ENCODE results near the gene DLX3. TPM values are rescaled to one million over a fixed set of nuclear protein-coding genes. Genes with fewer than 3 reads are reported as not detected.

DLX3 gene
- total RNA-seq, 1 experiment from 2014 or later: 0.74 TPM

DNA sequence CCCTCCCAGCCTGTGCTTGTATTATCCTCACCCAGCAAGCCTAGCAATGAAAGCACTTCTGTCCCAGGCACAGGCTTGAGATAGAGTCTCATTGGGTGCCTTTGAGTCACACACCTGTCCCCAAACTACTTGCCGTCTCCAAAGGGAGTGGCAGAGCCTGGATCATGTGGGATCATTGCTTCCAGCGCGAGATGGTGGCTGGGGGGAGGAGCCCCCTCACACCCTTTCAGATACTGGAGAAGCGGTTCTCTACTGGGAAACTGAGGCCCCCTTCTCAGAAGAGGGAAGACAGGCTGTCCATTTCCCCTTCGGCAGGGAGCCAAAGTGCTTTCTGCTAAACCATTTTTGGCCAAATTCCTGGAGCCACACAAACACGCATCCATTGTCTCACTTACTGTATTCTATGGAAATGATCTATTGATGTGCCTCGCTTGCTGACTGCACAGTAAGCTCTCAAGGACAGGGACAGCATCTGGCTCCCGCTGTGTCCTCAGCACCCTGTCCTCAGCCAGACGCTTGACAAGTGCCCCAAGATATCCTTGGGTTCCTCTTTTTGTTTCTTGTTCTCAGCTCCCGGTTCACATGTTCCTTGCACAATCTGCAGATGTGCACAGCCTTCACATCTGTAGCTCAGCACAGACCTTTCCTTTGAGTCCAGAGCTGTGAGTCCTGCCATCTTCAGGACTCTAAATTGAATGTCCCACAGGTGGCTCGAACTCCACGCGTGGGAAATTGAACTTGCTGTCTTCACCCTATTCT, 26.0 kb upstream of the DLX3 start (continued):
- TF ChIP-seq ZNF425 (CRISPR knock-in tag; conservative IDR thresholded peaks at IDR 0.05): no peak
- no peak for TF ChIP-seq ZBTB21 (CRISPR knock-in tag; IDR thresholded peaks at IDR 0.05; ENCODE audit: borderline replicate concordance)
- TF ChIP-seq NR2C2 (CRISPR knock-in tag; IDR thresholded peaks at IDR 0.05): no peak
- no peak for TF ChIP-seq MYBL2 (CRISPR knock-in tag; IDR thresholded peaks at IDR 0.05)
- no peak for TF ChIP-seq USF2 (CRISPR knock-in tag; IDR thresholded peaks at IDR 0.05)
- TF ChIP-seq GRHL2 (CRISPR knock-in tag; IDR thresholded peaks at IDR 0.05; ENCODE audit: insufficient replicate concordance, severe bottlenecking): no peak
- TF ChIP-seq, protein P1, sequence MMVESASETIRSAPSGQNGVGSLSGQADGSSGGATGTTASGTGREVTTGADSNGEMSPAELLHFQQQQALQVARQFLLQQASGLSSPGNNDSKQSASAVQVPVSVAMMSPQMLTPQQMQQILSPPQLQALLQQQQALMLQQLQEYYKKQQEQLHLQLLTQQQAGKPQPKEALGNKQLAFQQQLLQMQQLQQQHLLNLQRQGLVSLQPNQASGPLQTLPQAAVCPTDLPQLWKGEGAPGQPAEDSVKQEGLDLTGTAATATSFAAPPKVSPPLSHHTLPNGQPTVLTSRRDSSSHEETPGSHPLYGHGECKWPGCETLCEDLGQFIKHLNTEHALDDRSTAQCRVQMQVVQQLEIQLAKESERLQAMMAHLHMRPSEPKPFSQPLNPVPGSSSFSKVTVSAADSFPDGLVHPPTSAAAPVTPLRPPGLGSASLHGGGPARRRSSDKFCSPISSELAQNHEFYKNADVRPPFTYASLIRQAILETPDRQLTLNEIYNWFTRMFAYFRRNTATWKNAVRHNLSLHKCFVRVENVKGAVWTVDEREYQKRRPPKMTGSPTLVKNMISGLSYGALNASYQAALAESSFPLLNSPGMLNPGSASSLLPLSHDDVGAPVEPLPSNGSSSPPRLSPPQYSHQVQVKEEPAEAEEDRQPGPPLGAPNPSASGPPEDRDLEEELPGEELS (CRISPR knock-in tag; IDR thresholded peaks at IDR 0.05): no peak
- TF ChIP-seq FOXJ3 (CRISPR knock-in tag; IDR thresholded peaks at IDR 0.05; ENCODE audit: borderline replicate concordance): no peak
- TF ChIP-seq, protein P2, sequence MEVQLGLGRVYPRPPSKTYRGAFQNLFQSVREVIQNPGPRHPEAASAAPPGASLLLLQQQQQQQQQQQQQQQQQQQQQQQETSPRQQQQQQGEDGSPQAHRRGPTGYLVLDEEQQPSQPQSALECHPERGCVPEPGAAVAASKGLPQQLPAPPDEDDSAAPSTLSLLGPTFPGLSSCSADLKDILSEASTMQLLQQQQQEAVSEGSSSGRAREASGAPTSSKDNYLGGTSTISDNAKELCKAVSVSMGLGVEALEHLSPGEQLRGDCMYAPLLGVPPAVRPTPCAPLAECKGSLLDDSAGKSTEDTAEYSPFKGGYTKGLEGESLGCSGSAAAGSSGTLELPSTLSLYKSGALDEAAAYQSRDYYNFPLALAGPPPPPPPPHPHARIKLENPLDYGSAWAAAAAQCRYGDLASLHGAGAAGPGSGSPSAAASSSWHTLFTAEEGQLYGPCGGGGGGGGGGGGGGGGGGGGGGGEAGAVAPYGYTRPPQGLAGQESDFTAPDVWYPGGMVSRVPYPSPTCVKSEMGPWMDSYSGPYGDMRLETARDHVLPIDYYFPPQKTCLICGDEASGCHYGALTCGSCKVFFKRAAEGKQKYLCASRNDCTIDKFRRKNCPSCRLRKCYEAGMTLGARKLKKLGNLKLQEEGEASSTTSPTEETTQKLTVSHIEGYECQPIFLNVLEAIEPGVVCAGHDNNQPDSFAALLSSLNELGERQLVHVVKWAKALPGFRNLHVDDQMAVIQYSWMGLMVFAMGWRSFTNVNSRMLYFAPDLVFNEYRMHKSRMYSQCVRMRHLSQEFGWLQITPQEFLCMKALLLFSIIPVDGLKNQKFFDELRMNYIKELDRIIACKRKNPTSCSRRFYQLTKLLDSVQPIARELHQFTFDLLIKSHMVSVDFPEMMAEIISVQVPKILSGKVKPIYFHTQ (CRISPR knock-in tag; IDR thresholded peaks at IDR 0.05): no peak
- no peak for TF ChIP-seq ATF1 (CRISPR knock-in tag; IDR thresholded peaks at IDR 0.05)
- TF ChIP-seq, protein P3, sequence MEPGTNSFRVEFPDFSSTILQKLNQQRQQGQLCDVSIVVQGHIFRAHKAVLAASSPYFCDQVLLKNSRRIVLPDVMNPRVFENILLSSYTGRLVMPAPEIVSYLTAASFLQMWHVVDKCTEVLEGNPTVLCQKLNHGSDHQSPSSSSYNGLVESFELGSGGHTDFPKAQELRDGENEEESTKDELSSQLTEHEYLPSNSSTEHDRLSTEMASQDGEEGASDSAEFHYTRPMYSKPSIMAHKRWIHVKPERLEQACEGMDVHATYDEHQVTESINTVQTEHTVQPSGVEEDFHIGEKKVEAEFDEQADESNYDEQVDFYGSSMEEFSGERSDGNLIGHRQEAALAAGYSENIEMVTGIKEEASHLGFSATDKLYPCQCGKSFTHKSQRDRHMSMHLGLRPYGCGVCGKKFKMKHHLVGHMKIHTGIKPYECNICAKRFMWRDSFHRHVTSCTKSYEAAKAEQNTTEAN (CRISPR knock-in tag; IDR thresholded peaks at IDR 0.05): no peak
- TF ChIP-seq E2F5 (CRISPR knock-in tag; IDR thresholded peaks at IDR 0.05): no peak

- H3K36me3 Mint-ChIP-seq: peaks cover 9% of the 10 kb centered on the region
- ATAC-seq (no peak), DNase-seq (ENCODE audit: low spot score) (no peak)
- CTCF ChIA-PET: no interaction called here
- no peak overlapping the region for H3K4me3 Mint-ChIP-seq
- H3K9me3 Mint-ChIP-seq: peaks cover 17% of the 10 kb centered on the region
- POLR2A ChIA-PET: no interaction called here
- H3K4me1 Mint-ChIP-seq: no peaks in the 10 kb centered on the region
- H3K27me3 Mint-ChIP-seq (ENCODE audit: low read depth): peaks cover 23% of the 10 kb centered on the region
- H3K27ac Mint-ChIP-seq: no peak overlapping the region
- TF ChIP-seq, protein P4, sequence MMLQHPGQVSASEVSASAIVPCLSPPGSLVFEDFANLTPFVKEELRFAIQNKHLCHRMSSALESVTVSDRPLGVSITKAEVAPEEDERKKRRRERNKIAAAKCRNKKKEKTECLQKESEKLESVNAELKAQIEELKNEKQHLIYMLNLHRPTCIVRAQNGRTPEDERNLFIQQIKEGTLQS (CRISPR knock-in tag; conservative IDR thresholded peaks at IDR 0.05): no peak
- no peak for TF ChIP-seq GABPB1 (CRISPR knock-in tag; IDR thresholded peaks at IDR 0.05)
- TF ChIP-seq, protein P5, sequence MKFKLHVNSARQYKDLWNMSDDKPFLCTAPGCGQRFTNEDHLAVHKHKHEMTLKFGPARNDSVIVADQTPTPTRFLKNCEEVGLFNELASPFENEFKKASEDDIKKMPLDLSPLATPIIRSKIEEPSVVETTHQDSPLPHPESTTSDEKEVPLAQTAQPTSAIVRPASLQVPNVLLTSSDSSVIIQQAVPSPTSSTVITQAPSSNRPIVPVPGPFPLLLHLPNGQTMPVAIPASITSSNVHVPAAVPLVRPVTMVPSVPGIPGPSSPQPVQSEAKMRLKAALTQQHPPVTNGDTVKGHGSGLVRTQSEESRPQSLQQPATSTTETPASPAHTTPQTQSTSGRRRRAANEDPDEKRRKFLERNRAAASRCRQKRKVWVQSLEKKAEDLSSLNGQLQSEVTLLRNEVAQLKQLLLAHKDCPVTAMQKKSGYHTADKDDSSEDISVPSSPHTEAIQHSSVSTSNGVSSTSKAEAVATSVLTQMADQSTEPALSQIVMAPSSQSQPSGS (CRISPR knock-in tag; IDR thresholded peaks at IDR 0.05; ENCODE audit: borderline replicate concordance, low read depth): no peak
- no peak for TF ChIP-seq ZNF425 (CRISPR knock-in tag; conservative IDR thresholded peaks at IDR 0.05)
- TF ChIP-seq RORB (CRISPR knock-in tag; IDR thresholded peaks at IDR 0.05): no peak
- TF ChIP-seq, protein P6, sequence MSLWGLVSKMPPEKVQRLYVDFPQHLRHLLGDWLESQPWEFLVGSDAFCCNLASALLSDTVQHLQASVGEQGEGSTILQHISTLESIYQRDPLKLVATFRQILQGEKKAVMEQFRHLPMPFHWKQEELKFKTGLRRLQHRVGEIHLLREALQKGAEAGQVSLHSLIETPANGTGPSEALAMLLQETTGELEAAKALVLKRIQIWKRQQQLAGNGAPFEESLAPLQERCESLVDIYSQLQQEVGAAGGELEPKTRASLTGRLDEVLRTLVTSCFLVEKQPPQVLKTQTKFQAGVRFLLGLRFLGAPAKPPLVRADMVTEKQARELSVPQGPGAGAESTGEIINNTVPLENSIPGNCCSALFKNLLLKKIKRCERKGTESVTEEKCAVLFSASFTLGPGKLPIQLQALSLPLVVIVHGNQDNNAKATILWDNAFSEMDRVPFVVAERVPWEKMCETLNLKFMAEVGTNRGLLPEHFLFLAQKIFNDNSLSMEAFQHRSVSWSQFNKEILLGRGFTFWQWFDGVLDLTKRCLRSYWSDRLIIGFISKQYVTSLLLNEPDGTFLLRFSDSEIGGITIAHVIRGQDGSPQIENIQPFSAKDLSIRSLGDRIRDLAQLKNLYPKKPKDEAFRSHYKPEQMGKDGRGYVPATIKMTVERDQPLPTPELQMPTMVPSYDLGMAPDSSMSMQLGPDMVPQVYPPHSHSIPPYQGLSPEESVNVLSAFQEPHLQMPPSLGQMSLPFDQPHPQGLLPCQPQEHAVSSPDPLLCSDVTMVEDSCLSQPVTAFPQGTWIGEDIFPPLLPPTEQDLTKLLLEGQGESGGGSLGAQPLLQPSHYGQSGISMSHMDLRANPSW (CRISPR knock-in tag; conservative IDR thresholded peaks at IDR 0.05; ENCODE audit: low read depth): no peak
Measured at GRCh38 chr17:50018909-50019308, 23.9 kb upstream of the DLX3 start.

Measured in WTC11 (cell line).